Dermis microvascular lymphatic vessel endothelial cell (primary cell): Measurements from ENCODE around the gene ARMC2. TPM values are rescaled to one million over a fixed set of nuclear protein-coding genes. Genes with fewer than 3 reads are reported as not detected.
"Not testable (repeated sequence)": the region's sequence is repeated elsewhere in the genome, so short reads cannot be mapped to it uniquely, and the experiment has no call there.

Experiments used
- DNase-seq, 2 donors: peaks; one replicate each; pipeline versions ENCODE4 v3.0.0 to v3.0.0-alpha.2; 2010; ENCODE audit warnings: low read depth in 2 of 2
- total RNA-seq: library from RNA; depleted of rRNA; stranded (reverse); fragments of >200 nt; gene quantifications from 2 replicates; pipeline ENCODE4 v1.2.1, GENCODE V29; 2014

The ARMC2 gene
- total RNA-seq, 1 donor from 2014 or later, result 0.64 TPM

DNA sequence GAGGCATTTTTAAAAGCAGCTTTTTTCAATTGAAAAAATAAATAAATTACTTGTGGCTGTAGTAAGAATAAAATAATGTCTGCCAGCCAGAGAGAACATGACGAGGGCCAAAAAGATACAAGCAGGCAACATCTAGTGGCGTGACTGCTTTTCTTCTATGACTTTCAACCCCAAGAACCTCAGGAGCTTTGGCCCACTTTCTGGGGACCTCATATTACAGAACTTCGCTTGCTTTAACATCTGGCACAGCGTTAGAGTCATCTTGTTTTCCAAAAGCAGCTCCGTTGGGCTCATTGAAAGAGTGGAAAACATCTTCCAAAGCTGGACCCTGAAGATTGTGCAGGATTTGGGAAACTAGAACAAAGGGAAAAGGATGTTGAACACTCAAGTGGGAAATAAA is 67.0 kb downstream of the ARMC2 start:
- DNase-seq, result no peak

DNA sequence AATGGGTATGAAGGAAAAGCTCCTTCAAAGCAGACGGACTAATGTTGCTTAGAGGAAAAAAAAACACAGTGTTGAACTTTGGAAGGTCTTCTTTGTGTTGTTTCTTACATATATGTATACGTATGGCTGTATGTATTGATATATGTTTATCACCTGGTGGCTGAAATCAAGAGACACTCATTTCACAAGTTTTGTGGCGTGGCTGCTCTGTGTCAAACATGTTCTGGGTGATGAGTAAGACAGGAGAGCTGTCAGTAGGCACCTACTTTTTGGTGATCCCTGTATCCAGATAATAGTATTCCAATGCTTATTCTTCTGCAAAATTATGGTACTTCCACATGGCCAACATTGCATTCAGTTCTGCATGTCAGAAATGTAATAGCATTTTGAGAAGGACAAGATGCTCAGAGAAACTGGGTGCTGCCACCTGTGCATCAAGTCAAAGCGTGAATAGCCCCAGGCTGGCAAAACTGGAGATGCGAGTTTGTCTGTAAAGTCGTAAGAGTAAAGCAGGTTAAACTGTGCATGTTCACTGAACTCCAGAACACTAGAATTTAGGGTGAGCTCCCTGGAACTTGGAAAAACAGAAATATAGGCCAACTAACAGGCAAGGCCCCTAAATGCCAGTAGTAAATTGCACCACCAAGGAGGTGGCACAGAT is 67.9 kb downstream of the ARMC2 start:
- DNase-seq, result no peak

GRCh38 chr6:108920751-108921150 is 72.5 kb downstream of the ARMC2 start:
- DNase-seq, result no peak

GRCh38 chr6:108921547-108922361 is 73.5 kb downstream of the ARMC2 start:
- peak; percentile 15 to 28 for DNase-seq

DNA sequence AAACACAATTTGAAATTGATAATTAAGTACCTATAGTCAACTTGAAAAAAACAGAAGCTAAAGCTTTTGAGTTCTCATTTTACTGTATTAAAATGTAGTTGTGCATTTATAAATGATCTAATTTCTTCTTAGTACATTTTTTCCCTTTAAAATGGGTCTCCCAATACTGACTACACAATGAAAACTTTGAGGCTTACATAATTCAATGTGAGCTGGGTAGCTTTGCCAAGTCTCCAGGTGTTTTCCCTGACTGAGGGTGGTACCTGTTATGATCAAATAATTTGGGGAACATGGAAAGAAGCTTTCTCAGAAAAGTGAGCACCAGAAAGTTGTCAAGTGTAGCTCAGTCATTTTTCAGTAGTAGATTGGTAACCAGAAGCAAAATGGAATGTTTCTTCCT is 74.3 kb downstream of the ARMC2 start:
- no peak for DNase-seq

DNA sequence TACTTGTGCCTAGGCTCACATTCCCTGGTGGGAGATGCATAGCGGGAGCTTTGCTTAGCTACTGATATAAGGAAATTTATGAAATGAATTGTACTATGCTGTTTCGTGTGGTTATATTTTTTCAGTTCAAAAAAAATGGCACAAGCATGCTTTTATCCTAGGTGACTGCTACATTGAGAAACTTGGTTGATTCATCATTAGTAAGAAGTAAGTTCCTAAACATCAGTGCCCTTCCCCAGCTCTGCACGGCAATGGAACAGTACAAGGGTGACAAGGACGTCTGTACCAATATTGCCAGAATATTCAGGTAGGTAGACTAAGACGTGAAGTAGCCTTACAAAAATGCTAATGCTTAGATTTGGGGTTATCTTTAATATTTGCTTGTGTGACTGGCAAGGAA is 79.7 kb downstream of the ARMC2 start:
- no peak for DNase-seq

DNA sequence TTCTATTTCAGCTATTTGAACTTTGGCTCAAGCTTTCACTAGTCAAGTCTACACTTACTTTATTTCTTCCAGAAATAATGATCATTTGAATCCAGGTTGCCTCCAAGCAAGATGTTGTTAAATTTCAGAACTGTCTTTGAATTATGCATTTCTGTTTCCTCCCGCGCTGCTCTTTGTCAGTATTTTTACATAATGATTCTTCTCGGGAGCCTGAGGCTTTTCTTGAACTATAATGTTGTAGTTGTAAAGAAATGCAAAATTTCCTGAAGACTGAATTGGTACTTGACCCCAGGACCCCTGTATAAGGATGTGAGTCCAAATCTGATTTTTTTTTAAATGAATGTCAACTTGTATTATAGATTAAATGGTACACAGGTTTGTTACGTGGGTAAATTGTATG is 80.4 kb downstream of the ARMC2 start:
- DNase-seq, result no peak

DNA sequence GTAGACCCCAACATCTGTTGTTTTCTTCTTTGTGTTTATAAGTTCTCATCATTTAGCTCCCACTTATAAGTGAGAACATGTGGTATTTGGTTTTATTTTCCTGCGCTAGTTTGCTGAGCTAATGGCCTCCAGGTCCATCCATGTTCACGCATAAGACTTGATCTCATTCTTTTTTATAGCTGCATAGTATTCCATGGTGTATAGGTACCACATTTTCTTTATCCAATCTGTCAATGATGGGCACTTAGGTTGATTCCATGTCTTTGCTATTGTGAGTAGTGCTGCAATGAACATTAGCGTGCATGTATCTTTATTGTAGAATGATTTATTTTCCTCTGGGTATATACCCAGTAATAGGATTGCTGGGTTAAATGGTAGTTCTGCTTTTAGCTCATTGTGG is 82.9 kb downstream of the ARMC2 start:
- not testable (repeated sequence) for DNase-seq

GRCh38 chr6:108937170-108937569 is 88.9 kb downstream of the ARMC2 start:
- no peak for DNase-seq

- no peak for DNase-seq
These were observed 92.5 kb downstream of the ARMC2 start for GRCh38 chr6:108940741-108941140.

GRCh38 chr6:108941281-108941680 is 93.1 kb downstream of the ARMC2 start:
- DNase-seq, result no peak

GRCh38 chr6:108941859-108942258 is 93.6 kb downstream of the ARMC2 start:
- no peak for DNase-seq

DNA sequence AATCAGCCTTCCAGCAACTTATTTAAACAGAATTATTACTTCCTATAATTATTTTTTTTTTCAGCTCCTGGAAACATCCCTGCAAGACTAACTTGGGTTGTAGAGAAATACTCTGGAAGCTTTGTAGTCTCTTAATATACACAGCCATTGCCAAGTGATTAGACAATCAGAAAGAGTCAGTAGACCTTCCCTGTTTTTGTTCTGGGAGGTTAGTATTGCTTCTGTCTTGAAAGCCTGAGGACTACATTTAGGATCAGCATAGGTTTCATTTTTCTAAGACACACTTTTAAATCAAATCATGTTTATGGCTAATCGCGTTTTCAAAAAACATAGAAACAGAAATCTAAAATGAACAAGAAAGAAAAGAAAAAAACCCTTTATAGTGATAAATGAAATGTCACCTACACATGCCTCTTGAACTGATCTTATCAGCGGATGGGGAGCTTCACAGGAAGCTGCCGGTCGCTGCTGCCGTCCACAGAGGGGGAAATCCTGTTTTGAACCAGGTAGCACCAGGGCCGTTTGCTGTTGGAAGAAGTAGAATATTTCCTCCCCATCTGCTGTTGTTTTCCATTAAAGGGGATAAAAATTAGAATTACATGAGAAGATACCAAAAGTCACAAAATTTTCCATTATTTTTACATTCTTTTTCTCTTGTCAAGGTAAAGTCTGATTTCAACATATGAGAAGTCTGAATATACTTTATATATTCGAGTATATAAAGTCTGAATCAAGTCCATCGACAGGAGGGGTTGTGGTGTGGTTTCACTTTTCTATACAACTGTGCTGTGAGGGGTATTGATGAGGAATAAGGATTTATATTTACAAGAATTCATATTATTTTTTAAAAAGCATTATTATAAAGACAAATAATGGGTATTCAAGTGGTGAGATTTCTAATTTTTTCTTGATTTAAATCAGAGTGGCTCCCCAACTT is 94.6 kb downstream of the ARMC2 start:
- DNase-seq, result peak; percentile 11 to 16

DNA sequence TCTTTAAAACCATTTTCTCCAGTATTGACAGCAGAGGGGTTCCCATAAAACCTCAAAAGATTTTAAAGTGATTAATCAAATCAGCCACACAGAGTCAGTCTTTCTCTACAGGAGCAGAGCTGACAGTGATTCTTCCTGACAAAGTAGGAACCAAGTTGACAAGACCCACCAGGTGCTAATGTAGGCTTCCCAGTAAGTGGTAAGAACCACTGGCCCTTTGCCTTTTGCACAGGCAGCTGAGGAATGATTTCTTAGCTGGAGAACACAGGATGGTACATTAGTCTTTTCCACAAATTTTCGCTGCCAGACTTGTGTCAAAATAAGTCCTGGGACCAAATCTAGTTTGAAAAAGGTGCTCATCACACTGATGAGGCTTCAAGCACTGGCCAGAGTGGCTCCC is 95.8 kb downstream of the ARMC2 start:
- no peak for DNase-seq

GRCh38 chr6:108944707-108945680 is 96.8 kb downstream of the ARMC2 start:
- no peak for DNase-seq

DNA sequence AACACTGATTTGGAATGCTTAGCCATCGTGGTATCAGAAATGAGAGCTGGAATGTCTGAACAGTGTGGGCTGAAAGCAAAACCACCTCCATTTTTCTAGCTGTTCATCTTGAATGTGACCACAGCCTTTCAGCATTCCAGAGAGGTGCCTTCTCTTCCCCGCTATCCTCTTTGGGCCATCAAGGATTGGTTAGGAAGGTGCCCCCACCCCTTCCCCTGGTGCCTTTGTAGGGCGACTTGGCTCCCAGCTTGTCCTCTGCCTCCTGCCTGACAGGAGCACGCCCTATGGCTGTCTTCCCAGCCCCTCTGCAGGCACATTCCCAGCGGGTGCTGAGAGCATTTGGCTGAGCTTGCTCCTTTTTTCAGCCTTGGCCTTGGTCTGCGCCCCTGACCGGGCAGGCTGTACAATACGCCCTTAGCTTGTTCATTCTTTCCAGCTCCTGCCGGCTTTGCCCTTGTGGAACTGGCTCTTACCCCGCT is 97.5 kb downstream of the ARMC2 start:
- DNase-seq, result no peak

DNA sequence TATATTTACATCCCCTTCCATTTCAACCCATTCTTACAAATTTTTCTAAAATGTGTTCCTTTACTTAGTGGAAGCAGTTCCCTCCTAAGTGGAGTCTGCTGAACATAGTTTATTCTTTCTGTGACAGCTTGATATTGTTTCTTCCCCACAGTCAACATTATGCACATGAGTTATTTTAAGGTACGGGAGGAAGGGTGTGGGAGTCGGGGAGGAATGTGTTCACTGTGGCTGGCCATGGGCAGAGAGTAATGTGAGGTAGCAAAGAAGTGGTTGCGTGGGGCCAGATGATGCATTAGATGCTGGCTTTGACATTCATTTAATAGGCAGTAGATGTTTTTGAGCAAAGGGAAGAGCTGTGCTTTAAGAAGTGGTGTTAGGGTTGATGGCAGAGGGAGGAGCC is 98.5 kb downstream of the ARMC2 start:
- DNase-seq, result no peak

DNA sequence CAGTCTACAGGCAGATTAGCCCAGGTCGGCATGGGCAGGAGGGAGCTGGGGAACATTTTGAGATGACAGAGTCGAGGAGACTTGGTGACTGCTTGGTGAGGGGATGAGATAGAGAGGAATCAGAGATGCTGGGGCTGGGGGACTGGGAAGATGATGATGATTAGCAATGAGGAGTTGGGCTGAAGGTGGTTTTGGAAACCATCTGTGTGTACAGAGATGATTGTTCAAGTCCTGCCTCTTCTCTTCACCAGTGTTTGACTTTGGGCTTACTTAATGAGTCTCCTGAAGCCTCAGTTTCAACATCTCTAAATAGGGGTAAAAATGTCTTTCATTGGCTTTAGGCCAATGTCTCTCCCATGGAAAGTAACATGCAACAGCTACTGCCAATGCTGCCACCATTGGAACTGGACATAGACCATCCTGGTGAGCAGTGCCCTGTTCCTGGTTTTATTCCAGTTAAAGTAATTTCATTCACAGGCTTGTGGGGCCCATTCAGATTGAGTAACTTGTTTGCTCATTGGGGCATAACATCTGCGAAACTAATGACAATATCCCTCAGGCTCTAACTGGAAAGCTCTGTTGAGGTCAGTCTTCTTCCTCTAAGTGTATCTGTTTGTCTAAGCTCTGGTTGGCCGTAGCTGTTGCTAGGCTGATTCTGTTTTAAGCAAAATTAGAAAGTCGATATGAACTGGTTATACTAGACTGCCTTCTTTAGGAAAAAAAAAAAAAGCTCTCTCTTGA is 99.1 kb downstream of the ARMC2 start:
- DNase-seq, result no peak

DNA sequence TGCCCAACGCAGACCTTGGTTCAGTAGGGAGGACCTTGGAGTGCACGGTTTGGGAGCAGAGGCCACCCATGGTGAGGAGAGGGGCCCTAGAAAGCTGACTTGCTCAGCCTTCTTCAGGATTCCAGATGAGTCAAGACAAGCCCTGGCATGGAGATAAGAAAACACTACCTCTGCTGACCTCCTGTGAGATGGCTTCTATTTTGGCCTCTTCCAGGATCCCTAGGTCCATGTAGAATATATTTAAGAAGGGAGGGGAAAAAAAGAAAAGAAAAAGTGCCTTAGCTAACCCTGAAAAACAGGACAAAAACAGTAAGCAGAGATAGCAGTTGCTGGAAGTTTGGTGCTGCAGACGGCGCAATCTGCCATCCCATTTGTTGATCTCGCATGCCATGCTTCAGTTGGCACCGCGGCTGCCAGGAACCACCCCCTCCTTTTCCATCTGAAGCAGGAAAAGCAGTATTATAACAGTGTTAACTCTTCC is 100.0 kb downstream of the ARMC2 start:
- peak in 1 of 2 donors; percentile 30 for DNase-seq
